GM12878 (cell line): ENCODE data around the gene SERPINB6. TPM values are rescaled to one million over a fixed set of nuclear protein-coding genes. Genes with fewer than 3 reads are reported as not detected.

Source experiments
- ATAC-seq: fragments of 200-7000 bp; cut with Tn5 transposase; 3 replicates; pipeline ENCODE4 v1.9.1; 2020; ENCODE audit warnings: mild to moderate bottlenecking, moderate library complexity
- BruUV-seq: library from RNA; stranded (reverse); fragments of 400-500 nt; replicated peaks from 2 replicates; lab custom pipeline; 2021; lab: Mats Ljungman, UMichigan
- CTCF ChIA-PET: fragments of 300-600 bp; sonication (Branson Sonifier 250); formaldehyde crosslinking; extraction: SDS; loops from one replicate; lab custom pipeline; 2021; ENCODE audit warnings: inconsistent platforms; lab: Yijun Ruan, JAX
- POLR2A ChIA-PET: fragments of 350-600 bp; formaldehyde crosslinking; extraction: SDS; loops from one replicate; lab custom pipeline; 2021; ENCODE audit warnings: inconsistent platforms; lab: Charles Lee
- RAD21 ChIA-PET: fragments of 300-600 bp; sonication (Branson Sonifier 250); formaldehyde crosslinking; loops from one replicate; lab custom pipeline; 2023; ENCODE audit warnings: antibody characterized with exemption; ENCODE audit not compliant: unreplicated experiment; lab: Charles Lee
- SMC1A ChIA-PET: fragments of 300-600 bp; sonication (Branson Sonifier 250); formaldehyde crosslinking; loops from one replicate; lab custom pipeline; 2023; ENCODE audit not compliant: unreplicated experiment, uncharacterized antibody; lab: Charles Lee
- DNase-seq: peaks from one replicate; pipeline ENCODE4 v3.0.0-alpha.2; 2011; ENCODE audit warnings: low read depth, low spot score
- FAIRE-seq: peaks from 3 replicates; lab custom pipeline; 2011; peaks lifted over from hg19 to GRCh38; lab: Jason Lieb, UNC
- H2AFZ ChIP-seq: 2 replicates; pipeline ENCODE4 v1.6.0; 2011; ENCODE audit warnings: low read depth, low read length, control low read depth; ENCODE audit not compliant: control insufficient read depth
- H3K27ac ChIP-seq: 2 replicates; pipeline ENCODE4 v1.5.1; 2011; ENCODE audit warnings: control low read depth; ENCODE audit not compliant: control insufficient read depth, insufficient read depth
- H3K27me3 ChIP-seq, 2 experiments: replicated peaks in 1 of 2; 2 replicates each; pipeline versions ENCODE4 v1.6.0 to v1.6.1; 2011; ENCODE audit warnings: low read length in 1 of 2; ENCODE audit not compliant: control insufficient read depth in 2 of 2, insufficient read depth in 2 of 2
- H3K36me3 ChIP-seq, 2 experiments: 2 replicates each; pipeline ENCODE4 v1.5.1; 2011; ENCODE audit warnings: low read length in 1 of 2; ENCODE audit not compliant: control insufficient read depth in 2 of 2, insufficient read depth in 2 of 2
- H3K4me1 ChIP-seq: 2 replicates; pipeline ENCODE4 v1.6.1; 2011; ENCODE audit warnings: mild to moderate bottlenecking, low read length, moderate library complexity, mixed read lengths; ENCODE audit not compliant: control insufficient read depth, insufficient read depth
- H3K4me2 ChIP-seq: 2 replicates; pipeline ENCODE4 v1.6.0; 2011; ENCODE audit warnings: control low read depth; ENCODE audit not compliant: control insufficient read depth, insufficient read depth
- H3K4me3 ChIP-seq: fragments of 200-600 bp; sonication (generic); 2 replicates; pipeline ENCODE4 v1.5.1; 2016
- H3K79me2 ChIP-seq: 2 replicates; pipeline ENCODE4 v1.6.0; 2011; ENCODE audit warnings: low read length; ENCODE audit not compliant: control insufficient read depth, insufficient read depth
- H3K9ac ChIP-seq: 2 replicates; pipeline ENCODE4 v1.8.0; 2011; ENCODE audit warnings: low read length, control low read depth, mixed read lengths; ENCODE audit not compliant: control insufficient read depth, insufficient read depth
- H3K9me3 ChIP-seq: replicated peaks from 3 replicates; pipeline ENCODE4 v1.5.1; 2011; ENCODE audit warnings: mild to moderate bottlenecking, low read length; ENCODE audit not compliant: control insufficient read depth, insufficient read depth
- H4K20me1 ChIP-seq: 2 replicates; pipeline ENCODE4 v1.6.0; 2011; ENCODE audit not compliant: control insufficient read depth, insufficient read depth
- BCL11A ChIP-seq: IDR thresholded peaks from 2 replicates; pipeline ENCODE4 v1.6.1; 2011; ENCODE audit warnings: low read depth, low read length
- CBX3 ChIP-seq: fragments of 200-600 bp; sonication (generic); IDR thresholded peaks from 2 replicates; pipeline ENCODE4 v1.6.1; 2016; ENCODE audit warnings: low read depth, borderline replicate concordance
- EP300 ChIP-seq, 2 experiments: fragments of 150-350 bp in 1 of 2; IDR thresholded peaks; 2 replicates each; pipeline ENCODE4 v1.6.1; 2011 to 2012; ENCODE audit warnings: low read depth in 2 of 2, low read length in 2 of 2, borderline replicate concordance in 1 of 2, improper control_type of control experiment in 1 of 2, inconsistent platforms in 1 of 2; ENCODE audit not compliant: control insufficient read depth in 1 of 2
- ESRRA ChIP-seq: IDR thresholded peaks from 2 replicates; pipeline ENCODE4 v1.6.1; 2012; ENCODE audit warnings: mild to moderate bottlenecking, low read length, improper control_type of control experiment
- ETV6 ChIP-seq, 2 experiments: fragments of 450-650 bp in 1 of 2; IDR thresholded peaks in 1 of 2; conservative IDR thresholded peaks in 1 of 2; 2 replicates each; pipeline ENCODE4 v1.6.1; 2014; ENCODE audit warnings: antibody characterized with exemption in 1 of 2, borderline replicate concordance in 1 of 2, low read depth in 1 of 2, mild to moderate bottlenecking in 1 of 2, moderate library complexity in 1 of 2
- LARP7 ChIP-seq: fragments of 450-650 bp; IDR thresholded peaks from 2 replicates; pipeline ENCODE4 v1.6.1; 2017; ENCODE audit warnings: mild to moderate bottlenecking
- MYB ChIP-seq: fragments of 150-350 bp; IDR thresholded peaks from 2 replicates; pipeline ENCODE4 v1.6.1; 2014; ENCODE audit warnings: mild to moderate bottlenecking, low read depth, low read length, borderline replicate concordance
- NFIC ChIP-seq: IDR thresholded peaks from 2 replicates; pipeline ENCODE4 v1.6.1; 2012; ENCODE audit warnings: low read depth, mild to moderate bottlenecking, inconsistent platforms, low read length, moderate library complexity
- NR2F1 ChIP-seq: fragments of 450-650 bp; conservative IDR thresholded peaks from 2 replicates; pipeline ENCODE4 v1.6.1; 2017; ENCODE audit warnings: mild to moderate bottlenecking
- RAD21 ChIP-seq: IDR thresholded peaks from 2 replicates; pipeline ENCODE4 v1.6.1; 2011; ENCODE audit warnings: mild to moderate bottlenecking, low read depth, low read length, moderate library complexity; ENCODE audit not compliant: insufficient read depth
- ZNF217 ChIP-seq: fragments of 450-650 bp; IDR thresholded peaks from 2 replicates; pipeline ENCODE4 v1.6.1; 2017; ENCODE audit warnings: antibody characterized with exemption, mild to moderate bottlenecking
- WGBS: methylation state at CpG from one replicate; pipeline ENCODE4 v1.1.6; 2016; ENCODE audit warnings: low lambda C conversion rate; ENCODE audit not compliant: insufficient replicate concordance, insufficient coverage; ENCODE audit errors: missing lambda C conversion rate; 5-methylcytosine and 5-hydroxymethylcytosine counted together
- in situ Hi-C: fragments of 300-500 bp; cut with MboI; formaldehyde crosslinking; loops from 9 replicates; pipeline ENCODE4 v1.14.3; 2018; ENCODE audit warnings: mixed read lengths
- intact Hi-C: fragments of 100-400 bp; cut with micrococcal nuclease; formaldehyde crosslinking; loops from one replicate; pipeline ENCODE4 v1.14.2; 2022; ENCODE audit not compliant: unreplicated experiment
- polyA plus RNA-seq, 11 experiments: library from polyadenylated mRNA; depleted of rRNA in 4 of 11; unstranded in 6 of 11; stranded (reverse) in 5 of 11; fragments of >200 nt; fragmentation: Nextera tagmentation in 4 of 11; fragmentation: Illumina TruSeq in 1 of 11; extraction: Ambion mirVana in 4 of 11; extraction: Trizol in 1 of 11; gene quantifications; 1 replicate in 1 of 11; 2 replicates in 10 of 11; pipeline versions ENCODE4 v1.2.1 to v1.2.3, GENCODE V29; 2011 to 2016; ENCODE audit warnings: inconsistent platforms in 2 of 11, missing spikeins in 2 of 11, low read depth in 1 of 11
- total RNA-seq, 4 experiments: library from RNA; depleted of rRNA in 3 of 4; stranded (reverse); fragments of >200 nt in 3 of 4; fragmentation: Illumina TruSeq in 1 of 4; extraction: Trizol in 1 of 4; gene quantifications; 2 replicates each; pipeline versions ENCODE4 v1.2.1 to v1.2.3, GENCODE V29; 2013 to 2021
- TF ChIP-seq, protein P1 (sequence below): fragments of 450-650 bp; formaldehyde crosslinking; IDR thresholded peaks from 2 replicates; pipeline ENCODE4 v1.5.0; 2022; ENCODE audit warnings: mild to moderate bottlenecking, missing genetic modification characterization
- TF ChIP-seq, protein P2 (sequence below): fragments of 450-650 bp; IDR thresholded peaks from 2 replicates; pipeline ENCODE4 v1.6.1; 2018; ENCODE audit warnings: mild to moderate bottlenecking, low read depth, moderate library complexity; ENCODE audit not compliant: partially characterized antibody
- TF ChIP-seq, protein P3 (sequence below): fragments of 450-650 bp; IDR thresholded peaks from 2 replicates; pipeline ENCODE4 v1.6.1; 2017; ENCODE audit warnings: mild to moderate bottlenecking, low read depth, inconsistent platforms; ENCODE audit not compliant: poor library complexity, severe bottlenecking

SERPINB6 gene
- total and polyA plus RNA-seq, 10 of the 15 experiments (the other 5 are each of a cell fraction or from before 2014, with no cell fraction given): 0.37 to 2.2 (median 0.68) TPM; not detected in 1

DNA sequence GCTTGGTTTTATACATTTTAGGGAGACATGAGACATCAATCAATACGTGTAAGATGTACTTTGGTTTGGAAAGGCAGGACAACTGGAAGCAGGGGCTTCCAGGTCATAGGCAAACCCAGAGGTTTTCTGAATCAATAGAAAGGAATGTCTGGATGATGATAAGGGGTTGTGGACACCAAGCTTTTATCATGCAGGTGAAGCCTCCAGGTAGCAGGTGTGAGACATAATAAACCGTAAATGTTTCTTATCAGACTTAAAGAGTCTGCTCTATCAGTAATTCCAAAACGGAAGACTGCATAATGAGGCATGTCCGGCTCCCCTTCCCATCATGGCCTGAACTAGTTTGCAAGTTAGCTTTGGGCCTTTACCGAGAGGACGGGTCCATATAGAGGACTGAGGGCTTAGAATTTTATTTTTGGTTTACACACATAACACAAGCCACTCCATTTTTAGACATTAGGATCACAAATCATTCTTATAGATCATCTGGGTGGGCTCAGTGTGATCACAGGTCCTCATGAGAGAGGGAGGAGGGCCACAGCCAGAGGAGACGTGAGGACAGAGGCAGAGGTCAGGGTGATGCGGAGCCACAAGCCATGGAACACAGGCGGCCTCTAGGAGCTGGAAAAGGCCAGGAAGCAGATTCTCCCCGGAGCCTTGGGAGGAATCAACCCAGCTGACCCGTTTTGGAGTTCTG is 57.6 kb downstream of the SERPINB6 start:
- no peaks in the 10 kb centered on the region for H3K27me3 ChIP-seq
- SMC1A ChIA-PET: interaction anchor here (1.0 to 6.4 kb wide), 8 partner anchors 9 to 163 kb away, joined by 3 to 54 read pairs (median 5); partner anchors contain the start of gene MYLK4
- H3K4me3 ChIP-seq: no peak overlapping the region
- H3K79me2 ChIP-seq: no peaks in the 10 kb centered on the region
- in situ Hi-C loops (loop anchor here (10.0 kb wide), 1 partner anchor 69 kb away; the partner anchor contains the start of gene SERPINB1), intact Hi-C loops (no loop called here)
- DNase-seq (no peak), FAIRE-seq (no peak), ATAC-seq (no peak)
- no peak overlapping the region for H2AFZ ChIP-seq
- CTCF ChIA-PET: interaction anchor here (0.6 to 5.0 kb wide), 10 partner anchors 10 to 152 kb away, joined by 3 to 57 read pairs (median 5); no protein-coding TSS in a partner anchor
- H3K36me3 ChIP-seq: no peaks in the 10 kb centered on the region
- RAD21 ChIA-PET: interaction anchor here (0.9 to 2.1 kb wide), 5 partner anchors 18 to 175 kb away, joined by 3 to 11 read pairs (median 4); partner anchors contain the start of gene SERPINB1
- no peak overlapping the region for H3K9ac ChIP-seq
- no peak overlapping the region for H3K4me2 ChIP-seq
- H3K27ac ChIP-seq: no peak overlapping the region
- POLR2A ChIA-PET: no interaction called here
- peaks cover 13% of the 10 kb centered on the region for H3K4me1 ChIP-seq
- WGBS: 58% methylated on average over 11 of the region's 11 CpGs
- no peaks in the 10 kb centered on the region for H4K20me1 ChIP-seq
- no TSS peak for BruUV-seq
- H3K9me3 ChIP-seq: no peaks in the 10 kb centered on the region
- TF ChIP-seq, protein P1, sequence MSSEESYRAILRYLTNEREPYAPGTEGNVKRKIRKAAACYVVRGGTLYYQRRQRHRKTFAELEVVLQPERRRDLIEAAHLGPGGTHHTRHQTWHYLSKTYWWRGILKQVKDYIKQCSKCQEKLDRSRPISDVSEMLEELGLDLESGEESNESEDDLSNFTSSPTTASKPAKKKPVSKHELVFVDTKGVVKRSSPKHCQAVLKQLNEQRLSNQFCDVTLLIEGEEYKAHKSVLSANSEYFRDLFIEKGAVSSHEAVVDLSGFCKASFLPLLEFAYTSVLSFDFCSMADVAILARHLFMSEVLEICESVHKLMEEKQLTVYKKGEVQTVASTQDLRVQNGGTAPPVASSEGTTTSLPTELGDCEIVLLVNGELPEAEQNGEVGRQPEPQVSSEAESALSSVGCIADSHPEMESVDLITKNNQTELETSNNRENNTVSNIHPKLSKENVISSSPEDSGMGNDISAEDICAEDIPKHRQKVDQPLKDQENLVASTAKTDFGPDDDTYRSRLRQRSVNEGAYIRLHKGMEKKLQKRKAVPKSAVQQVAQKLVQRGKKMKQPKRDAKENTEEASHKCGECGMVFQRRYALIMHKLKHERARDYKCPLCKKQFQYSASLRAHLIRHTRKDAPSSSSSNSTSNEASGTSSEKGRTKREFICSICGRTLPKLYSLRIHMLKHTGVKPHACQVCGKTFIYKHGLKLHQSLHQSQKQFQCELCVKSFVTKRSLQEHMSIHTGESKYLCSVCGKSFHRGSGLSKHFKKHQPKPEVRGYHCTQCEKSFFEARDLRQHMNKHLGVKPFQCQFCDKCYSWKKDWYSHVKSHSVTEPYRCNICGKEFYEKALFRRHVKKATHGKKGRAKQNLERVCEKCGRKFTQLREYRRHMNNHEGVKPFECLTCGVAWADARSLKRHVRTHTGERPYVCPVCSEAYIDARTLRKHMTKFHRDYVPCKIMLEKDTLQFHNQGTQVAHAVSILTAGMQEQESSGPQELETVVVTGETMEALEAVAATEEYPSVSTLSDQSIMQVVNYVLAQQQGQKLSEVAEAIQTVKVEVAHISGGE: no peak
- TF ChIP-seq ESRRA (no peak), ETV6 (conservative IDR thresholded peaks at IDR 0.05 in 1 of 2, IDR thresholded peaks at IDR 0.05 in 1 of 2; ENCODE audit: borderline replicate concordance in 1 of 2, low read depth in 1 of 2) (no peak), NFIC (no peak), EP300 (IDR thresholded peaks at IDR 0.05; ENCODE audit: borderline replicate concordance in 1 of 2, control insufficient read depth in 1 of 2, low read depth in 2 of 2, low read length in 2 of 2) (no peak), ZNF217 (no peak), NR2F1 (no peak), RAD21 (no peak), MYB (no peak), CBX3 (no peak), LARP7 (no peak), BCL11A (no peak)
- TF ChIP-seq, protein P2, sequence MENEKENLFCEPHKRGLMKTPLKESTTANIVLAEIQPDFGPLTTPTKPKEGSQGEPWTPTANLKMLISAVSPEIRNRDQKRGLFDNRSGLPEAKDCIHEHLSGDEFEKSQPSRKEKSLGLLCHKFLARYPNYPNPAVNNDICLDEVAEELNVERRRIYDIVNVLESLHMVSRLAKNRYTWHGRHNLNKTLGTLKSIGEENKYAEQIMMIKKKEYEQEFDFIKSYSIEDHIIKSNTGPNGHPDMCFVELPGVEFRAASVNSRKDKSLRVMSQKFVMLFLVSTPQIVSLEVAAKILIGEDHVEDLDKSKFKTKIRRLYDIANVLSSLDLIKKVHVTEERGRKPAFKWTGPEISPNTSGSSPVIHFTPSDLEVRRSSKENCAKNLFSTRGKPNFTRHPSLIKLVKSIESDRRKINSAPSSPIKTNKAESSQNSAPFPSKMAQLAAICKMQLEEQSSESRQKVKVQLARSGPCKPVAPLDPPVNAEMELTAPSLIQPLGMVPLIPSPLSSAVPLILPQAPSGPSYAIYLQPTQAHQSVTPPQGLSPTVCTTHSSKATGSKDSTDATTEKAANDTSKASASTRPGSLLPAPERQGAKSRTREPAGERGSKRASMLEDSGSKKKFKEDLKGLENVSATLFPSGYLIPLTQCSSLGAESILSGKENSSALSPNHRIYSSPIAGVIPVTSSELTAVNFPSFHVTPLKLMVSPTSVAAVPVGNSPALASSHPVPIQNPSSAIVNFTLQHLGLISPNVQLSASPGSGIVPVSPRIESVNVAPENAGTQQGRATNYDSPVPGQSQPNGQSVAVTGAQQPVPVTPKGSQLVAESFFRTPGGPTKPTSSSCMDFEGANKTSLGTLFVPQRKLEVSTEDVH: no peak
- TF ChIP-seq, protein P3, sequence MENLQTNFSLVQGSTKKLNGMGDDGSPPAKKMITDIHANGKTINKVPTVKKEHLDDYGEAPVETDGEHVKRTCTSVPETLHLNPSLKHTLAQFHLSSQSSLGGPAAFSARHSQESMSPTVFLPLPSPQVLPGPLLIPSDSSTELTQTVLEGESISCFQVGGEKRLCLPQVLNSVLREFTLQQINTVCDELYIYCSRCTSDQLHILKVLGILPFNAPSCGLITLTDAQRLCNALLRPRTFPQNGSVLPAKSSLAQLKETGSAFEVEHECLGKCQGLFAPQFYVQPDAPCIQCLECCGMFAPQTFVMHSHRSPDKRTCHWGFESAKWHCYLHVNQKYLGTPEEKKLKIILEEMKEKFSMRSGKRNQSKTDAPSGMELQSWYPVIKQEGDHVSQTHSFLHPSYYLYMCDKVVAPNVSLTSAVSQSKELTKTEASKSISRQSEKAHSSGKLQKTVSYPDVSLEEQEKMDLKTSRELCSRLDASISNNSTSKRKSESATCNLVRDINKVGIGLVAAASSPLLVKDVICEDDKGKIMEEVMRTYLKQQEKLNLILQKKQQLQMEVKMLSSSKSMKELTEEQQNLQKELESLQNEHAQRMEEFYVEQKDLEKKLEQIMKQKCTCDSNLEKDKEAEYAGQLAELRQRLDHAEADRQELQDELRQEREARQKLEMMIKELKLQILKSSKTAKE: no peak
